HepG2 (cell line): ENCODE data around the gene HOXC9.

ENCODE experiments used
- ARNT ChIP-seq: fragments of 450-650 bp; IDR thresholded peaks from 2 replicates; pipeline ENCODE4 v1.6.1; 2017
- GABPB1 ChIP-seq: IDR thresholded peaks from 2 replicates; pipeline ENCODE4 v1.6.1; 2016; ENCODE audit warnings: mild to moderate bottlenecking, missing genetic modification reagents, moderate library complexity, missing compliant biosample characterization
- HDAC6 ChIP-seq: fragments of 200-600 bp; sonication (generic); IDR thresholded peaks from 2 replicates; pipeline ENCODE4 v1.7.0; 2017; ENCODE audit warnings: mild to moderate bottlenecking, antibody characterized with exemption, low read length, low read depth
- NFIB ChIP-seq: sonication (generic); formaldehyde crosslinking; IDR thresholded peaks from 2 replicates; pipeline ENCODE4 v1.9.0; 2021; ENCODE audit warnings: missing genetic modification reagents, mild to moderate bottlenecking, borderline replicate concordance
- POLR2AphosphoS5 ChIP-seq: IDR thresholded peaks from 2 replicates; pipeline ENCODE4 v1.6.1; 2012; ENCODE audit warnings: low read depth, low read length
- SP1 ChIP-seq, 2 experiments: fragments of 450-650 bp in 1 of 2; sonication (generic) in 1 of 2; formaldehyde crosslinking in 1 of 2; IDR thresholded peaks; 2 replicates each; pipeline versions ENCODE4 v1.4.0 to v1.6.1; 2016 to 2020; ENCODE audit warnings: missing genetic modification reagents in 1 of 2
- ZBTB20 ChIP-seq: sonication (generic); formaldehyde crosslinking; IDR thresholded peaks from 2 replicates; pipeline ENCODE4 v1.8.1; 2023; ENCODE audit warnings: missing genetic modification reagents, low read depth, mild to moderate bottlenecking, borderline replicate concordance
- TF ChIP-seq, protein P1 (sequence below): sonication (generic); formaldehyde crosslinking; IDR thresholded peaks from 2 replicates; pipeline ENCODE4 v1.4.0; 2020; ENCODE audit warnings: mild to moderate bottlenecking, missing genetic modification reagents
- TF ChIP-seq, protein P2 (sequence below): sonication (generic); formaldehyde crosslinking; conservative IDR thresholded peaks from 2 replicates; pipeline ENCODE4 v1.4.0; 2020; ENCODE audit warnings: missing genetic modification reagents
- TF ChIP-seq, protein P3 (sequence below), 2 experiments: IDR thresholded peaks; 2 replicates each; pipeline ENCODE4 v1.6.1; 2011 to 2012; ENCODE audit warnings: low read length in 2 of 2, borderline replicate concordance in 1 of 2, low read depth in 1 of 2, mild to moderate bottlenecking in 1 of 2, moderate library complexity in 1 of 2
- TF ChIP-seq, protein P4 (sequence below): sonication (generic); formaldehyde crosslinking; IDR thresholded peaks from 2 replicates; pipeline ENCODE4 v1.5.0; 2020; ENCODE audit warnings: mild to moderate bottlenecking, low read depth, missing genetic modification reagents, borderline replicate concordance

DNA sequence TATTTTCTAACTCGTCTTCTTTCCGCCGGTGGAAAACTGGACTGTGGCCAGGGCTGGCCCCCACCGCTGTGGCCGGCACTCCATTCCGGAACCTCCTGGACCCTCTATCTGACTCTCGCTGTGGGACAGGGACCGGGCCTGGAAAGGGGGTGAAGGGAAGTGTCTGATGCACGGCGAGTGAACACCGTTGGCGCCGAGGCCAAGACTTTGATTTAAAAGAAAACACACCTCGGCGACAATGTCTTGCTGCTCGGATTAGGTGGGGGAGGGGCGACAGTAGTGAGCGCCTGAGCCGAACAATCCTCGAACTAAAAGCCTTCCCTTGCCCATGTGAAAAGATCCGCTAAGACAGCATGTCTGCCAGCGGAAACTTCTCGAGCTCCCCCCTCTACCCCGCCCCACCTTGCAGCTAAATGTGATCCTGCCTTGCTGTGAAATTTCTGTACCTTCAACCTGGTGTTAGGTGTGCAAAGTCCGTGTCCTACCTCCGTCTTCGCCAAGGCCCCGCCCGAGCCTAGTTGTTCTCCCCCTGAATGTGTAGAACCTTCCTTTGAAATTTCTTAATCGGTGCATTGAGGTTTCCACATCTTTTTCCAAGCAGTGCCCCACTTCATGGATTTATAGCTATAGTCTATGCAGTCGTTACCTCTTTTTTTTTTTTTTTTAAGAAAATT is 24.3 kb upstream of the HOXC9 start:
- TF ChIP-seq, protein P1, sequence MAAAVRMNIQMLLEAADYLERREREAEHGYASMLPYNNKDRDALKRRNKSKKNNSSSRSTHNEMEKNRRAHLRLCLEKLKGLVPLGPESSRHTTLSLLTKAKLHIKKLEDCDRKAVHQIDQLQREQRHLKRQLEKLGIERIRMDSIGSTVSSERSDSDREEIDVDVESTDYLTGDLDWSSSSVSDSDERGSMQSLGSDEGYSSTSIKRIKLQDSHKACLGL (CRISPR knock-in tag): no peak
- TF ChIP-seq NFIB (CRISPR knock-in tag): no peak
- TF ChIP-seq, protein P2, sequence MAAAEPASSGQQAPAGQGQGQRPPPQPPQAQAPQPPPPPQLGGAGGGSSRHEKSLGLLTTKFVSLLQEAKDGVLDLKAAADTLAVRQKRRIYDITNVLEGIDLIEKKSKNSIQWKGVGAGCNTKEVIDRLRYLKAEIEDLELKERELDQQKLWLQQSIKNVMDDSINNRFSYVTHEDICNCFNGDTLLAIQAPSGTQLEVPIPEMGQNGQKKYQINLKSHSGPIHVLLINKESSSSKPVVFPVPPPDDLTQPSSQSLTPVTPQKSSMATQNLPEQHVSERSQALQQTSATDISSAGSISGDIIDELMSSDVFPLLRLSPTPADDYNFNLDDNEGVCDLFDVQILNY (CRISPR knock-in tag): no peak
- no peak for TF ChIP-seq POLR2AphosphoS5
- TF ChIP-seq SP1 (IDR thresholded peaks at IDR 0.05): no peak
- no peak for TF ChIP-seq SP1 (CRISPR knock-in tag; IDR thresholded peaks at IDR 0.05)
- TF ChIP-seq ZBTB20 (CRISPR knock-in tag): no peak
- TF ChIP-seq, protein P3, sequence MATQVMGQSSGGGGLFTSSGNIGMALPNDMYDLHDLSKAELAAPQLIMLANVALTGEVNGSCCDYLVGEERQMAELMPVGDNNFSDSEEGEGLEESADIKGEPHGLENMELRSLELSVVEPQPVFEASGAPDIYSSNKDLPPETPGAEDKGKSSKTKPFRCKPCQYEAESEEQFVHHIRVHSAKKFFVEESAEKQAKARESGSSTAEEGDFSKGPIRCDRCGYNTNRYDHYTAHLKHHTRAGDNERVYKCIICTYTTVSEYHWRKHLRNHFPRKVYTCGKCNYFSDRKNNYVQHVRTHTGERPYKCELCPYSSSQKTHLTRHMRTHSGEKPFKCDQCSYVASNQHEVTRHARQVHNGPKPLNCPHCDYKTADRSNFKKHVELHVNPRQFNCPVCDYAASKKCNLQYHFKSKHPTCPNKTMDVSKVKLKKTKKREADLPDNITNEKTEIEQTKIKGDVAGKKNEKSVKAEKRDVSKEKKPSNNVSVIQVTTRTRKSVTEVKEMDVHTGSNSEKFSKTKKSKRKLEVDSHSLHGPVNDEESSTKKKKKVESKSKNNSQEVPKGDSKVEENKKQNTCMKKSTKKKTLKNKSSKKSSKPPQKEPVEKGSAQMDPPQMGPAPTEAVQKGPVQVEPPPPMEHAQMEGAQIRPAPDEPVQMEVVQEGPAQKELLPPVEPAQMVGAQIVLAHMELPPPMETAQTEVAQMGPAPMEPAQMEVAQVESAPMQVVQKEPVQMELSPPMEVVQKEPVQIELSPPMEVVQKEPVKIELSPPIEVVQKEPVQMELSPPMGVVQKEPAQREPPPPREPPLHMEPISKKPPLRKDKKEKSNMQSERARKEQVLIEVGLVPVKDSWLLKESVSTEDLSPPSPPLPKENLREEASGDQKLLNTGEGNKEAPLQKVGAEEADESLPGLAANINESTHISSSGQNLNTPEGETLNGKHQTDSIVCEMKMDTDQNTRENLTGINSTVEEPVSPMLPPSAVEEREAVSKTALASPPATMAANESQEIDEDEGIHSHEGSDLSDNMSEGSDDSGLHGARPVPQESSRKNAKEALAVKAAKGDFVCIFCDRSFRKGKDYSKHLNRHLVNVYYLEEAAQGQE (IDR thresholded peaks at IDR 0.05; ENCODE audit: borderline replicate concordance in 1 of 2, low read depth in 1 of 2, low read length in 2 of 2): no peak
- TF ChIP-seq, protein P4, sequence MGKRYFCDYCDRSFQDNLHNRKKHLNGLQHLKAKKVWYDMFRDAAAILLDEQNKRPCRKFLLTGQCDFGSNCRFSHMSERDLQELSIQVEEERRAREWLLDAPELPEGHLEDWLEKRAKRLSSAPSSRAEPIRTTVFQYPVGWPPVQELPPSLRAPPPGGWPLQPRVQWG (CRISPR knock-in tag): no peak
- no peak for TF ChIP-seq ARNT
- no peak for TF ChIP-seq HDAC6
- no peak for TF ChIP-seq GABPB1 (CRISPR knock-in tag)
